ENCODE measurements around the gene ETNK1.
"Not testable (repeated sequence)": the region's sequence is repeated elsewhere in the genome, so short reads cannot be mapped to it uniquely, and the experiment has no call there.

The ETNK1 gene, protein sequence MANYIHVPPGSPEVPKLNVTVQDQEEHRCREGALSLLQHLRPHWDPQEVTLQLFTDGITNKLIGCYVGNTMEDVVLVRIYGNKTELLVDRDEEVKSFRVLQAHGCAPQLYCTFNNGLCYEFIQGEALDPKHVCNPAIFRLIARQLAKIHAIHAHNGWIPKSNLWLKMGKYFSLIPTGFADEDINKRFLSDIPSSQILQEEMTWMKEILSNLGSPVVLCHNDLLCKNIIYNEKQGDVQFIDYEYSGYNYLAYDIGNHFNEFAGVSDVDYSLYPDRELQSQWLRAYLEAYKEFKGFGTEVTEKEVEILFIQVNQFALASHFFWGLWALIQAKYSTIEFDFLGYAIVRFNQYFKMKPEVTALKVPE

GRCh38 chr12:22624870-22625761, at the start of gene ETNK1:
ETNK1 (plus strand) TSS chr12:22625171; CDS start chr12:22625431, 260 bp downstream.
- Mint-ChIP-seq H3K4me1 (peaks cover 11 to 28% of the 10 kb centered on the region in 2 donors), H3K27me3 (peaks cover 8 to 21% of the 10 kb centered on the region in 2 donors)

GRCh38 chr12:22576065-22576464, 48.9 kb upstream of the ETNK1 start:
- H3K4me1 Mint-ChIP-seq = no peaks in the 10 kb centered on the region
- ATAC-seq (replicated peaks) (no peak), DNase-seq (no peak)
- H3K27me3 Mint-ChIP-seq = peaks cover 0 to 8% of the 10 kb centered on the region in 2 donors
- no peaks in the 10 kb centered on the region for H3K36me3 Mint-ChIP-seq
- no peak overlapping the region for H3K4me3 Mint-ChIP-seq
- no peak overlapping the region for H3K27ac Mint-ChIP-seq
- no peaks in the 10 kb centered on the region for H3K9me3 Mint-ChIP-seq

More at GRCh38 chr12:22624870-22625761, at the start of gene ETNK1:
- peak; percentile 87 for DNase-seq
- Mint-ChIP-seq H3K9me3 (no peaks in the 10 kb centered on the region), H3K36me3 (peaks cover 2 to 9% of the 10 kb centered on the region in 2 donors), H3K4me3 (peak within 1 kb of the TSS; percentile 93 to 99), H3K27ac (peak within 1 kb of the TSS; percentile 97)
- ATAC-seq (replicated peaks) = peak; percentile 99

GRCh38 chr12:22576473-22576872, 48.5 kb upstream of the ETNK1 start:
- Mint-ChIP-seq H3K36me3 (no peaks in the 10 kb centered on the region), H3K27ac (no peak overlapping the region), H3K4me1 (no peaks in the 10 kb centered on the region), H3K27me3 (peaks cover 0 to 8% of the 10 kb centered on the region in 2 donors), H3K9me3 (no peaks in the 10 kb centered on the region), H3K4me3 (no peak overlapping the region)
- DNase-seq (no peak), ATAC-seq (replicated peaks) (no peak)

GRCh38 chr12:22577667-22578066, 47.3 kb upstream of the ETNK1 start:
- ATAC-seq (replicated peaks) (no peak), DNase-seq (no peak)
- Mint-ChIP-seq H3K27ac (no peak overlapping the region), H3K36me3 (no peaks in the 10 kb centered on the region), H3K4me3 (no peak overlapping the region), H3K27me3 (peaks cover 0 to 8% of the 10 kb centered on the region in 2 donors), H3K4me1 (no peaks in the 10 kb centered on the region), H3K9me3 (no peaks in the 10 kb centered on the region)

- Mint-ChIP-seq H3K4me1 (no peaks in the 10 kb centered on the region), H3K27ac (no peak overlapping the region), H3K4me3 (no peak overlapping the region), H3K36me3 (no peaks in the 10 kb centered on the region), H3K9me3 (no peaks in the 10 kb centered on the region), H3K27me3 (peaks cover 0 to 8% of the 10 kb centered on the region in 2 donors)
- DNase-seq = no peak
- ATAC-seq (replicated peaks) = no peak
These were observed 46.6 kb upstream of the ETNK1 start for GRCh38 chr12:22578328-22578727.

GRCh38 chr12:22588817-22589216, 36.2 kb upstream of the ETNK1 start:
- Mint-ChIP-seq H3K4me1 (no peaks in the 10 kb centered on the region), H3K27ac (no peak overlapping the region), H3K4me3 (no peak overlapping the region), H3K27me3 (peaks cover 0 to 13% of the 10 kb centered on the region in 2 donors), H3K9me3 (peaks cover 0 to 1% of the 10 kb centered on the region in 2 donors), H3K36me3 (peaks cover 0 to 1% of the 10 kb centered on the region in 2 donors)
- no peak for DNase-seq
- ATAC-seq (replicated peaks) = no peak

- Mint-ChIP-seq H3K27ac (no peak overlapping the region), H3K36me3 (no peaks in the 10 kb centered on the region), H3K4me1 (no peaks in the 10 kb centered on the region), H3K9me3 (no peaks in the 10 kb centered on the region), H3K4me3 (no peak overlapping the region), H3K27me3 (peaks cover 0 to 6% of the 10 kb centered on the region in 2 donors)
- ATAC-seq (replicated peaks) (no peak), DNase-seq (no peak)
These were observed 31.1 kb upstream of the ETNK1 start for GRCh38 chr12:22593864-22594263.

DNA sequence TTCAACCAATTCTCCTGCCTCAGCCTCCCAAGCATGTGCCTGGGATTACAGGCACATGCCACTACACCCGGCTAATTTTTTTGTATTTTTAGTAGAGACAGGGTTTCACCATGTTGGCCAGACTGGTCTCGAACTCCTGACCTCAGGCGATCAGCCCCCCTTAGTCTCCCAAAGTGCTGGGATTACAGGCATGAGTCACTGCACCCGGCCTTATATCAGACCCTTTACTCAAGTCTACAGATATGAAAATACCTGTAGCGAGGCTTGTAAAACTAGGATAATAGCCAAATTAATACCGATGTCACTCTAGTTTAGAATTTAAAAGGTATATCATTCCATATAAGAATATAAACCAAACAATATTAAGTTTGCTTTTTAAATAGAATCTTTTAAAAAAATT, 27.4 kb upstream of the ETNK1 start:
- not testable (repeated sequence) for DNase-seq; H3K27me3 Mint-ChIP-seq; ATAC-seq (replicated peaks); H3K27ac Mint-ChIP-seq; H3K9me3 Mint-ChIP-seq; H3K4me1 Mint-ChIP-seq; H3K4me3 Mint-ChIP-seq; H3K36me3 Mint-ChIP-seq

GRCh38 chr12:22598141-22598762, 26.7 kb upstream of the ETNK1 start:
- Mint-ChIP-seq H3K27me3 (peaks cover 0 to 6% of the 10 kb centered on the region in 2 donors), H3K36me3 (no peaks in the 10 kb centered on the region), H3K27ac (no peak overlapping the region), H3K4me3 (no peak overlapping the region), H3K4me1 (no peaks in the 10 kb centered on the region), H3K9me3 (peaks cover 0 to 3% of the 10 kb centered on the region in 2 donors)
- ATAC-seq (replicated peaks) = no peak
- DNase-seq = no peak

DNA sequence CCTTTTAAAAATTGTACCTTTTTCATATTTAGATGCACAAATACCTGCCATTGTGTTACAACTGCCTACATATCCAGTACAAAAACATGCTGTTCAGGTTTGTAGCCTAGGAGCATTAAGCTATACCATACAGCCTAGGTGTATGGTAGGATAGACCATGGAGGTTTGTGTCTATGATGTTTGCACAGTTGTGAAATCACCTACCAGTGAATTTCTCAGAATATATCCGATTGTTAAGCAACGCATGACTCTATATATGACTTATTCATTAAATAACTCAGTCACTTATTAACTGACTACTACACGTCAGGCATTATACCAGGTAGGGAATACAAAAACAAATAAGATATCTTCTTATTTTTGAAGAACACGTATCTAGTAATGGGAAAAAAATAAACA, 26.2 kb upstream of the ETNK1 start:
- ATAC-seq (replicated peaks) (no peak), DNase-seq (no peak)
- H3K27ac Mint-ChIP-seq = no peak overlapping the region
- H3K4me1 Mint-ChIP-seq = no peaks in the 10 kb centered on the region
- peaks cover 0 to 6% of the 10 kb centered on the region in 2 donors for H3K27me3 Mint-ChIP-seq
- peaks cover 4 to 6% of the 10 kb centered on the region in 2 donors for H3K9me3 Mint-ChIP-seq
- no peak overlapping the region for H3K4me3 Mint-ChIP-seq
- H3K36me3 Mint-ChIP-seq = no peaks in the 10 kb centered on the region

- no peak for ATAC-seq (replicated peaks)
- H3K27ac Mint-ChIP-seq = no peak overlapping the region
These were observed 24.8 kb upstream of the ETNK1 start for GRCh38 chr12:22600181-22600580.

DNA sequence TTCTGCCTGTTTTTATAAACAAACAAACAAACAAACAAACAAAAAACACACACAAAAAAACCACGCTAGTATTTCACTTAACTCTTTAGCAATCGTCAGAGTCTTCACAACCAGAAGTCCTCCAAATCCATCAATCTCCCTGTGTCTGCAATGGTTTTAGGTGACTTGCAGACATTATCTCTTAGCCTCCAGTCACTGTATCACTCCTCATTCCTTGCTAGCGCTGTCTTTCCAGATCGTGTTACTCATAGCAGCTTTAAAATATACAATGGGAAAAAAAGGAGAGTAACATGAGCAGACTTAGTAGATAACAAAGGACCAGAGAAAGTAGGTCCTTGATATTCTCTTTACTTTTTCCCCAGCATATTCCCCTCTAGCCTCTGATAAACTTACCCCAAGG, 15.5 kb upstream of the ETNK1 start:
- H3K36me3 Mint-ChIP-seq = peaks cover 0 to 6% of the 10 kb centered on the region in 2 donors
- H3K4me1 Mint-ChIP-seq = no peaks in the 10 kb centered on the region
- DNase-seq (no peak), ATAC-seq (replicated peaks) (no peak)
- H3K27ac Mint-ChIP-seq = no peak overlapping the region
- peaks cover 6 to 8% of the 10 kb centered on the region in 2 donors for H3K27me3 Mint-ChIP-seq
- H3K4me3 Mint-ChIP-seq = no peak overlapping the region
- H3K9me3 Mint-ChIP-seq = peaks cover 6 to 14% of the 10 kb centered on the region in 2 donors

More at GRCh38 chr12:22600181-22600580, 24.8 kb upstream of the ETNK1 start:
- no peaks in the 10 kb centered on the region for H3K27me3 Mint-ChIP-seq
- no peak overlapping the region for H3K4me3 Mint-ChIP-seq
- DNase-seq = no peak
- H3K9me3 Mint-ChIP-seq = peaks cover 6% of the 10 kb centered on the region in 2 donors
- H3K36me3 Mint-ChIP-seq = no peaks in the 10 kb centered on the region
- no peaks in the 10 kb centered on the region for H3K4me1 Mint-ChIP-seq

GRCh38 chr12:22610131-22610530, 14.8 kb upstream of the ETNK1 start:
- Mint-ChIP-seq H3K27me3 (peaks cover 6 to 8% of the 10 kb centered on the region in 2 donors), H3K27ac (no peak overlapping the region), H3K9me3 (peaks cover 6 to 17% of the 10 kb centered on the region in 2 donors), H3K4me1 (no peaks in the 10 kb centered on the region), H3K36me3 (peaks cover 0 to 6% of the 10 kb centered on the region in 2 donors), H3K4me3 (no peak overlapping the region)
- DNase-seq = no peak
- ATAC-seq (replicated peaks) = no peak

DNA sequence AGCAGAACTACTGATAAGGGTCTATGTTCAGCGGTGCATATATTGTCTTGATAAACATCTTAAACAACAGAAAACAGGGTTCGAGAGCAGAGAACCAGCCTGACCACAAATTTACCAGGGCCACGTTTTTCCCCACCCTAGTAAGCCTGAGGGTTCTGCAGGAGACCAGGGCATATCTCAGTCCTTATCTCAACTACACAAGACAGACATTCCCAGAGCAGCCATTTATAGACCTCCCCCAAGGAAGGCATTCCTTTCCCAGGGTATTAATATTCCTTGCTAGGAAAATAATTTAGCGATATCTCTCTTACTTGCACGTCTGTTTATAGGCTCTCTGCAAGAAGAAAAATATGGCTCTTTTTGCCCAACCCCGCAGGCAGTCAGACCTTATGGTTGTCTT, 12.1 kb upstream of the ETNK1 start:
- H3K4me1 Mint-ChIP-seq; DNase-seq; H3K27me3 Mint-ChIP-seq; ATAC-seq (replicated peaks); H3K4me3 Mint-ChIP-seq; H3K27ac Mint-ChIP-seq; H3K36me3 Mint-ChIP-seq: not testable (repeated sequence)
- H3K9me3 Mint-ChIP-seq = peaks cover 6 to 17% of the 10 kb centered on the region in 2 donors
